ENCODE data around the gene ATP9A. TPM values are rescaled to one million over a fixed set of nuclear protein-coding genes. Genes with fewer than 3 reads are reported as not detected.

ATP9A gene
- total RNA-seq, 1 experiment from 2014 or later: 12.1 TPM

DNA sequence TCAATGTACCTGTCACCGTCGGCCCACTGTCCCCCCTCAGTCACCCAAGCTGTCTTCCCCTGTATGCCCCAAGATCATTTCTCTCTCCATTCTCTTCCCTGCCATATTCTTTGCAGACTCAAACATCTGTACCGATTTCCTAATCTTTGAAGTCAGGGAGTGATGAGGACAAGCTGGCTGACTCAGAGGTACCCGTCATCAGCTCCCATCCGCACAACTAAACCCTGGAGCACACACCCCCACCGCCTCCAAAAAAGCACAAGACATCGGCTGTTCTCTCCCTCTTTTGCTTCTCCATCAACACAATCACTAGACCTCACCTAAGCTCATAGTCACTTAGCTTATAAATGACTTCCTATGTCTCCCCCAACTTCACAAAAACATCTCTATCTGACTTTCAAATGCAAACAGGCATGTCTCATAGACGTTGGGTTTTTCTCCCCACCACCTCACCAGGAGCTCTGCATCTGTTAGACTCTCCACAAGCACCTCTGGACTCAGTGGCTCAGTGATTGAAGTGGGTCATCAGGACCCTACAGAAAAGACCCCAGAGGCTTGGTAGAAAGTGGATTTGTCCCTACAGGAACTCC, 214.2 kb downstream of the ATP9A start:
- Histone ChIP-seq H4K5ac (ENCODE audit: insufficient read length, low read depth, low read length) (no peak overlapping the region), H2BK20ac (ENCODE audit: low read depth, low read length, poor library complexity, severe bottlenecking) (no peak overlapping the region), H4K20me1 (ENCODE audit: control insufficient read depth, insufficient read depth, insufficient read length) (no peaks in the 10 kb centered on the region), H3K4me2 (ENCODE audit: insufficient read depth, insufficient read length, low read length) (no peak overlapping the region), H3K4ac (ENCODE audit: low read depth, low read length) (no peak overlapping the region), H3K14ac (ENCODE audit: insufficient read depth, low read length) (no peak overlapping the region), H4K91ac (ENCODE audit: insufficient read length, low read depth, low read length) (no peak overlapping the region), H3K79me2 (ENCODE audit: insufficient read depth, low read length) (no peaks in the 10 kb centered on the region), H3K9ac (ENCODE audit: extremely low read depth, insufficient read length, low read length) (no peak overlapping the region), H2AK5ac (ENCODE audit: insufficient read length, low read length) (no peak overlapping the region), H3K79me1 (ENCODE audit: insufficient read depth, low read depth, low read length, poor library complexity, severe bottlenecking) (no peaks in the 10 kb centered on the region), H2BK15ac (ENCODE audit: low read depth, low read length) (no peak overlapping the region), H3K23me2 (ENCODE audit: insufficient read length, low read depth, low read length, poor library complexity, severe bottlenecking) (no peaks in the 10 kb centered on the region), H3K9me3 (ENCODE audit: control insufficient read depth, low read depth, low read length) (no peaks in the 10 kb centered on the region), H3K18ac (ENCODE audit: insufficient read length, low read depth, low read length) (no peak overlapping the region), H2BK12ac (ENCODE audit: insufficient read length, low read depth, low read length) (no peak overlapping the region), H2BK5ac (ENCODE audit: insufficient read length, low read length) (no peak overlapping the region), H3K56ac (ENCODE audit: insufficient read length, low read depth, low read length) (no peak overlapping the region), H3T11ph (ENCODE audit: low read length) (no peak overlapping the region), H3K27ac (ENCODE audit: insufficient read length, low read depth, low read length) (no peak overlapping the region), H3K23ac (ENCODE audit: insufficient read length, low read depth, low read length) (no peak overlapping the region), H3K27me3 (ENCODE audit: insufficient read depth, low read length) (peaks cover under 1% of the 10 kb centered on the region; the same call in 1 of the 2 replicates), H4K8ac (replicated peaks; ENCODE audit: insufficient read length, low read depth, low read length) (no peak overlapping the region), H3K4me1 (ENCODE audit: insufficient read depth, low read length) (no peaks in the 10 kb centered on the region), H2BK120ac (ENCODE audit: low read depth, low read length, poor library complexity, severe bottlenecking) (no peak overlapping the region), H2AFZ (ENCODE audit: low read length) (no peak overlapping the region)
- no peak for TF ChIP-seq CTCF (conservative IDR thresholded peaks at IDR 0.05)
- Mint-ChIP-seq H3K4me1 (peaks cover 4 to 7% of the 10 kb centered on the region in 2 experiments; a peak in 3 of 4 replicates), H3K4me3 (no peak overlapping the region), H3K9me3 (no peaks in the 10 kb centered on the region), H3K27ac (no peak overlapping the region), H3K27me3 (ENCODE audit: low read depth) (peaks cover 54% of the 10 kb centered on the region), H3K36me3 (ENCODE audit: insufficient read depth in 1 of 3, low read depth in 3 of 3) (no peaks in the 10 kb centered on the region)
- no peak for DNase-seq
- WGBS (ENCODE audit: extremely low coverage, insufficient read length, low lambda C conversion rate): no CpG with 5 or more reads among the region's 8 CpGs

All from H9 (cell line).